GM12865 (cell line): ENCODE data around the gene SYNE1.
"Not testable (repeated sequence)": the region's sequence is repeated elsewhere in the genome, so short reads cannot be mapped to it uniquely, and the experiment has no call there.

ENCODE experiments used
- DNase-seq: peaks from one replicate; pipeline ENCODE4 v3.0.0; 2010; ENCODE audit warnings: low read depth
- H3K4me3 ChIP-seq: 2 replicates; pipeline ENCODE4 v1.5.1; 2011; ENCODE audit warnings: mild to moderate bottlenecking, low read depth, low read length, control low read depth
- CTCF ChIP-seq: IDR thresholded peaks from 2 replicates; pipeline ENCODE4 v1.5.1; 2011; ENCODE audit warnings: low read length, control low read depth, low read depth, inconsistent platforms; ENCODE audit not compliant: insufficient read depth; ENCODE audit errors: missing control alignments

Gene SYNE1

GRCh38 chr6:152432758-152433157 is 204.4 kb downstream of the SYNE1 start:
- TF ChIP-seq CTCF: no peak
- H3K4me3 ChIP-seq: no peak overlapping the region
- DNase-seq: no peak

GRCh38 chr6:152428126-152428525 is 209.0 kb downstream of the SYNE1 start:
- no peak overlapping the region for H3K4me3 ChIP-seq
- no peak for DNase-seq
- no peak for TF ChIP-seq CTCF

- no peak for TF ChIP-seq CTCF
- H3K4me3 ChIP-seq: no peak overlapping the region
- no peak for DNase-seq
Measured at GRCh38 chr6:152426276-152426675, 210.9 kb downstream of the SYNE1 start.

DNA sequence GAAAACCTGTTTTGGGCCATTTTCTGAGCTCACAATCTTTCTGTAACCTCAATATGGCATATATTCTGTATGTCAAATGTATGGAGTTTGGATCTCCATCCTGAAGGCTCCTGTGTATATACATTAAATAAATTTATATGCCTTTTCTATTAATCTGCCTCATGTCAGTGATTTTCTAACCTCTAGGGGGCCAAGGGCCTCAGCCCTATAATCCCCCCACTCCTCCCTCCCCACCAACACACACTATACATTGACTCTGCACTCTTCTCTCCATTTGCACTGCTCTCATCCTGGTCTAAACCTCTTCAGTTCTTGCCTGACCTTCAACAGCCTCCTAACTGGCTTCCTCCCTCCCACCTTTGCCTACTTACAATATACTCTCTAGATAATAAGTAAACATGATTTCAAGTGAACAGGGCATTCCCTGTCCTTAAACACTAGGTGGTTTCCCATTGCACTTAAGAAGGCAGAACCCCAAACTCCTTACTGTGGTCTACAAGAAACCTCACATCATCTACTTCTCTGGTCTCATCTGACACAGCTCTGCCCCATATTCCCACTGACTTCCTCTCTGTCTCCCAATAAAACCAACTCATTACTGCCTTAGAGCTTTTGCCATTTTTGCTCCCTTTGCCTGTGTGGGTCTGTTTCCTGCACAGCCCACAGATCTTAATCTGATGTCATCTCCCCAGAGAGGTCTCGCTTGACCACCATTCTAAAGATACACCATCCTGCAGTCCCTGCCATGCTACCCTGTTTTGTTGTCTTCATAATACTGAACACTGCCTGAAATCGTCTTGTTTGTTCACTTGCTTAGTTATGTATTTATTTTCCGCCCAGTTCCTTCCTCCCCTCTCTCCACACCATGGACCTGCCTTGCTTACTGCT is 213.7 kb downstream of the SYNE1 start:
- H3K4me3 ChIP-seq: no peak overlapping the region
- no peak for TF ChIP-seq CTCF
- peak; percentile 25 for DNase-seq

GRCh38 chr6:152421496-152421895 is 215.7 kb downstream of the SYNE1 start:
- not testable (repeated sequence) for H3K4me3 ChIP-seq, DNase-seq

- TF ChIP-seq CTCF: no peak
Measured at GRCh38 chr6:152420696-152421095, 216.5 kb downstream of the SYNE1 start.

DNA sequence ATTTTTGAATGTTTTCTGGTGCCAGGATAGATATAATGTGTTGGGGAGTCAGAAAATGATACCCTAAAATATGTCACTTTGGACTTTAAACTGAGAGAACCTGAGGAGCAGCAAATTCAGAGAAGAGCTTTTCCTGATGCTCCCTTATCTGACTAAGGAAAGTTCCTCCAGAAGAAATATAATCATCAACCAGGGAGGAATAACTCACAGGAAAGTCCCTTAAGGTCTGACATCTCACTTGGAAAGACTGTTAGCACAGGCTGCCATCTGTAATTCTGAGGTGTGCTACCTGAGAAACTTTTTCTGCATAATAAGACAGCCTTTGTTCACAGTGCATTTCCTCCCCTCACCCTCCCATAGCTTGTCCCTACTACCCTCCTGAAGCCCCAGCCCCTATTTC is 218.6 kb downstream of the SYNE1 start:
- no peak overlapping the region for H3K4me3 ChIP-seq
- no peak for TF ChIP-seq CTCF
- DNase-seq: no peak

More at GRCh38 chr6:152420696-152421095, 216.5 kb downstream of the SYNE1 start:
- no peak for DNase-seq
- no peak overlapping the region for H3K4me3 ChIP-seq
